Esophagus squamous epithelium (tissue), 4 donors: ENCODE data around the gene ENTPD3.

Source experiments
- POLR2A ChIP-seq, 4 donors: fragments of 450-650 bp; IDR thresholded peaks; one replicate each; pipeline ENCODE4 v1.6.1; 2017; ENCODE audit warnings: antibody characterized with exemption in 4 of 4, mild to moderate bottlenecking in 4 of 4, moderate library complexity in 3 of 4
- TF ChIP-seq, protein P1 (sequence below), 6 experiments: fragments of 450-650 bp in 4 of 6; fragments of 200-600 bp in 2 of 6; sonication (generic) in 2 of 6; IDR thresholded peaks; one replicate each; pipeline ENCODE4 v1.5.1; 2016 to 2019; ENCODE audit warnings: antibody characterized with exemption in 6 of 6, mild to moderate bottlenecking in 4 of 6, moderate library complexity in 4 of 6

DNA sequence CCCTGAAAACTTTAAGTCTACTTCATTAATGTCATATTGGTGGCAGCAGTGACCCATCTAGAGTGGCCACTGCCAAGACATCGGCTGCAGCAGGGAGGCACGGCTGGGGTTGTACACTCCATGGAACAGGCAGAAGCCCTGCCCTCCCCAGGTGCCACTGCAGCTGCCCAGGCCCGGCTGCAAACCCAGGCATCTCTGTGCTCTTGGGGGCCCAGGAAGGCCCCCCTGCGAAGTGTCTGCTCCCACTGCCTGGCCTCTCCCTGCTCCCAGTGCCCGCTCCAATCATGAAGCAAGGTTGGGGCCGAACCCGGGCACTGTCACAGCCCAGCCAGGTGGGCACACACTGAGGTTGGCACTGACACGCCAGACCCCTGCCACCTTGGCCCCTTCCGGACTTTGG lies 58.1 kb downstream of the ENTPD3 start:
- TF ChIP-seq, protein P1, sequence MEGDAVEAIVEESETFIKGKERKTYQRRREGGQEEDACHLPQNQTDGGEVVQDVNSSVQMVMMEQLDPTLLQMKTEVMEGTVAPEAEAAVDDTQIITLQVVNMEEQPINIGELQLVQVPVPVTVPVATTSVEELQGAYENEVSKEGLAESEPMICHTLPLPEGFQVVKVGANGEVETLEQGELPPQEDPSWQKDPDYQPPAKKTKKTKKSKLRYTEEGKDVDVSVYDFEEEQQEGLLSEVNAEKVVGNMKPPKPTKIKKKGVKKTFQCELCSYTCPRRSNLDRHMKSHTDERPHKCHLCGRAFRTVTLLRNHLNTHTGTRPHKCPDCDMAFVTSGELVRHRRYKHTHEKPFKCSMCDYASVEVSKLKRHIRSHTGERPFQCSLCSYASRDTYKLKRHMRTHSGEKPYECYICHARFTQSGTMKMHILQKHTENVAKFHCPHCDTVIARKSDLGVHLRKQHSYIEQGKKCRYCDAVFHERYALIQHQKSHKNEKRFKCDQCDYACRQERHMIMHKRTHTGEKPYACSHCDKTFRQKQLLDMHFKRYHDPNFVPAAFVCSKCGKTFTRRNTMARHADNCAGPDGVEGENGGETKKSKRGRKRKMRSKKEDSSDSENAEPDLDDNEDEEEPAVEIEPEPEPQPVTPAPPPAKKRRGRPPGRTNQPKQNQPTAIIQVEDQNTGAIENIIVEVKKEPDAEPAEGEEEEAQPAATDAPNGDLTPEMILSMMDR (IDR thresholded peaks at IDR 0.05) = no peak
- TF ChIP-seq POLR2A (IDR thresholded peaks at IDR 0.05) = no peak
